Measurements from ENCODE around the gene FAIM2. TPM values are rescaled to one million over a fixed set of nuclear protein-coding genes. Genes with fewer than 3 reads are reported as not detected.

The FAIM2 gene
- total RNA-seq, 1 experiment from 2014 or later, result 0.22 TPM

DNA sequence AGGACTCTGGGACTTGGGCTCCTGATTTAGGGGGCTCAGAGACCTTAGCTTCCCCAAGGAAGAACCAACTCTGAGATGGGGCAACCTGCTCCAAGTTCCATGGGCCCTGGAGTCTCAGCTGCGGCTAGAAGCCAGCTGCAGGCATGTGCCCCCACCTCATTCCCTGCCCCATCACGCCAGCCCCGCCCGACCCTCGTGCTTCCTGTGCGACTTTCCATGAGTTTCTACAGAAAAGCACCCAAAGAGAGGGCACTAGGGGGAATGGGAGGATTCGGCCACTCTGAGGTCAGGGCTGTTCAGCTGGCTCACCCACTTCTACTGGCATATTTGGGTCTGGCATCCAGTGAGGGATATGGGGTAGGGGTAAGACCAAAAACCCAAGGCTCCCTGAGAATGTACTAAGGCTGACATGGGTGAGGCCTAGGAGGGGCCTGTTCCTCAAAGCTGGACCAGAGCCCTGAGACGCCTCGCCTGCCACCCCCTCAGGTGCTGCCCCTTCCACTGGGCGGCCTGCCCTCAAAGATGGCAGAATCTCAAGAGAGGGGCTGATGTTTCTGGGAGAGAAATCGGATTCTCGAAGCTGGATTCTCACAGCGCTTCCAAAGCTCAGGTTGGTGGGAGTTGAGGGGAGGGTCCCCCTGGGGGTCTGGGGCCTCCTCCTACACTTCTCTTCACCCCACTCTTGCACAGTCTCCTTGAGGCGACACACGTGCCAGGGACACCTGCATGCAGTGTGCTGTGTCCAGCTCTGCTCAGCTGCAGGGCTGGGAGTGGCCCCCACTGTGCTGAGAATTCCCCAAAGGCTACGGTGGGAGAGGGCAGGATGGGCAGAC, 22.1 kb downstream of the FAIM2 start:
- DNase-seq (ENCODE audit: low spot score) (no peak), ATAC-seq (no peak)
- Mint-ChIP-seq H3K36me3 (peaks cover 28% of the 10 kb centered on the region), H3K4me1 (peaks cover 36% of the 10 kb centered on the region), H3K27me3 (ENCODE audit: low read depth) (no peaks in the 10 kb centered on the region; the same call in 1 of the 2 replicates), H3K9me3 (peaks cover 33% of the 10 kb centered on the region), H3K4me3 (no peak overlapping the region), H3K27ac (no peak overlapping the region)
- TF ChIP-seq, protein P1, sequence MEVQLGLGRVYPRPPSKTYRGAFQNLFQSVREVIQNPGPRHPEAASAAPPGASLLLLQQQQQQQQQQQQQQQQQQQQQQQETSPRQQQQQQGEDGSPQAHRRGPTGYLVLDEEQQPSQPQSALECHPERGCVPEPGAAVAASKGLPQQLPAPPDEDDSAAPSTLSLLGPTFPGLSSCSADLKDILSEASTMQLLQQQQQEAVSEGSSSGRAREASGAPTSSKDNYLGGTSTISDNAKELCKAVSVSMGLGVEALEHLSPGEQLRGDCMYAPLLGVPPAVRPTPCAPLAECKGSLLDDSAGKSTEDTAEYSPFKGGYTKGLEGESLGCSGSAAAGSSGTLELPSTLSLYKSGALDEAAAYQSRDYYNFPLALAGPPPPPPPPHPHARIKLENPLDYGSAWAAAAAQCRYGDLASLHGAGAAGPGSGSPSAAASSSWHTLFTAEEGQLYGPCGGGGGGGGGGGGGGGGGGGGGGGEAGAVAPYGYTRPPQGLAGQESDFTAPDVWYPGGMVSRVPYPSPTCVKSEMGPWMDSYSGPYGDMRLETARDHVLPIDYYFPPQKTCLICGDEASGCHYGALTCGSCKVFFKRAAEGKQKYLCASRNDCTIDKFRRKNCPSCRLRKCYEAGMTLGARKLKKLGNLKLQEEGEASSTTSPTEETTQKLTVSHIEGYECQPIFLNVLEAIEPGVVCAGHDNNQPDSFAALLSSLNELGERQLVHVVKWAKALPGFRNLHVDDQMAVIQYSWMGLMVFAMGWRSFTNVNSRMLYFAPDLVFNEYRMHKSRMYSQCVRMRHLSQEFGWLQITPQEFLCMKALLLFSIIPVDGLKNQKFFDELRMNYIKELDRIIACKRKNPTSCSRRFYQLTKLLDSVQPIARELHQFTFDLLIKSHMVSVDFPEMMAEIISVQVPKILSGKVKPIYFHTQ (CRISPR knock-in tag; IDR thresholded peaks at IDR 0.05), result no peak
- TF ChIP-seq, protein P2, sequence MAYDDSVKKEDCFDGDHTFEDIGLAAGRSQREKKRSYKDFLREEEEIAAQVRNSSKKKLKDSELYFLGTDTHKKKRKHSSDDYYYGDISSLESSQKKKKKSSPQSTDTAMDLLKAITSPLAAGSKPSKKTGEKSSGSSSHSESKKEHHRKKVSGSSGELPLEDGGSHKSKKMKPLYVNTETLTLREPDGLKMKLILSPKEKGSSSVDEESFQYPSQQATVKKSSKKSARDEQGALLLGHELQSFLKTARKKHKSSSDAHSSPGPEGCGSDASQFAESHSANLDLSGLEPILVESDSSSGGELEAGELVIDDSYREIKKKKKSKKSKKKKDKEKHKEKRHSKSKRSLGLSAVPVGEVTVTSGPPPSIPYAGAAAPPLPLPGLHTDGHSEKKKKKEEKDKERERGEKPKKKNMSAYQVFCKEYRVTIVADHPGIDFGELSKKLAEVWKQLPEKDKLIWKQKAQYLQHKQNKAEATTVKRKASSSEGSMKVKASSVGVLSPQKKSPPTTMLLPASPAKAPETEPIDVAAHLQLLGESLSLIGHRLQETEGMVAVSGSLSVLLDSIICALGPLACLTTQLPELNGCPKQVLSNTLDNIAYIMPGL (CRISPR knock-in tag; IDR thresholded peaks at IDR 0.05), result no peak
- no peak for TF ChIP-seq SMAD3 (CRISPR knock-in tag; IDR thresholded peaks at IDR 0.05; ENCODE audit: borderline replicate concordance)
- no peak for TF ChIP-seq TEAD4 (CRISPR knock-in tag; IDR thresholded peaks at IDR 0.05)
- TF ChIP-seq, protein P3, sequence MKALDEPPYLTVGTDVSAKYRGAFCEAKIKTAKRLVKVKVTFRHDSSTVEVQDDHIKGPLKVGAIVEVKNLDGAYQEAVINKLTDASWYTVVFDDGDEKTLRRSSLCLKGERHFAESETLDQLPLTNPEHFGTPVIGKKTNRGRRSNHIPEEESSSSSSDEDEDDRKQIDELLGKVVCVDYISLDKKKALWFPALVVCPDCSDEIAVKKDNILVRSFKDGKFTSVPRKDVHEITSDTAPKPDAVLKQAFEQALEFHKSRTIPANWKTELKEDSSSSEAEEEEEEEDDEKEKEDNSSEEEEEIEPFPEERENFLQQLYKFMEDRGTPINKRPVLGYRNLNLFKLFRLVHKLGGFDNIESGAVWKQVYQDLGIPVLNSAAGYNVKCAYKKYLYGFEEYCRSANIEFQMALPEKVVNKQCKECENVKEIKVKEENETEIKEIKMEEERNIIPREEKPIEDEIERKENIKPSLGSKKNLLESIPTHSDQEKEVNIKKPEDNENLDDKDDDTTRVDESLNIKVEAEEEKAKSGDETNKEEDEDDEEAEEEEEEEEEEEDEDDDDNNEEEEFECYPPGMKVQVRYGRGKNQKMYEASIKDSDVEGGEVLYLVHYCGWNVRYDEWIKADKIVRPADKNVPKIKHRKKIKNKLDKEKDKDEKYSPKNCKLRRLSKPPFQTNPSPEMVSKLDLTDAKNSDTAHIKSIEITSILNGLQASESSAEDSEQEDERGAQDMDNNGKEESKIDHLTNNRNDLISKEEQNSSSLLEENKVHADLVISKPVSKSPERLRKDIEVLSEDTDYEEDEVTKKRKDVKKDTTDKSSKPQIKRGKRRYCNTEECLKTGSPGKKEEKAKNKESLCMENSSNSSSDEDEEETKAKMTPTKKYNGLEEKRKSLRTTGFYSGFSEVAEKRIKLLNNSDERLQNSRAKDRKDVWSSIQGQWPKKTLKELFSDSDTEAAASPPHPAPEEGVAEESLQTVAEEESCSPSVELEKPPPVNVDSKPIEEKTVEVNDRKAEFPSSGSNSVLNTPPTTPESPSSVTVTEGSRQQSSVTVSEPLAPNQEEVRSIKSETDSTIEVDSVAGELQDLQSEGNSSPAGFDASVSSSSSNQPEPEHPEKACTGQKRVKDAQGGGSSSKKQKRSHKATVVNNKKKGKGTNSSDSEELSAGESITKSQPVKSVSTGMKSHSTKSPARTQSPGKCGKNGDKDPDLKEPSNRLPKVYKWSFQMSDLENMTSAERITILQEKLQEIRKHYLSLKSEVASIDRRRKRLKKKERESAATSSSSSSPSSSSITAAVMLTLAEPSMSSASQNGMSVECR (CRISPR knock-in tag; IDR thresholded peaks at IDR 0.05; ENCODE audit: borderline replicate concordance), result no peak
- TF ChIP-seq ESRRA (CRISPR knock-in tag; IDR thresholded peaks at IDR 0.05; ENCODE audit: borderline replicate concordance), result no peak
- TF ChIP-seq RORB (CRISPR knock-in tag; IDR thresholded peaks at IDR 0.05), result no peak
- TF ChIP-seq ELF4 (CRISPR knock-in tag; IDR thresholded peaks at IDR 0.05; ENCODE audit: low read depth), result no peak
- TF ChIP-seq NFE2L1 (CRISPR knock-in tag; IDR thresholded peaks at IDR 0.05), result no peak
- TF ChIP-seq FOXK1 (CRISPR knock-in tag; IDR thresholded peaks at IDR 0.05), result no peak
- TF ChIP-seq RELA (CRISPR knock-in tag; IDR thresholded peaks at IDR 0.05; ENCODE audit: borderline replicate concordance), result no peak
- no peak for TF ChIP-seq ZNF121 (CRISPR knock-in tag; IDR thresholded peaks at IDR 0.05)
- TF ChIP-seq, protein P4, sequence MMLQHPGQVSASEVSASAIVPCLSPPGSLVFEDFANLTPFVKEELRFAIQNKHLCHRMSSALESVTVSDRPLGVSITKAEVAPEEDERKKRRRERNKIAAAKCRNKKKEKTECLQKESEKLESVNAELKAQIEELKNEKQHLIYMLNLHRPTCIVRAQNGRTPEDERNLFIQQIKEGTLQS (CRISPR knock-in tag; conservative IDR thresholded peaks at IDR 0.05), result no peak
- no peak for TF ChIP-seq TEAD1 (CRISPR knock-in tag; IDR thresholded peaks at IDR 0.05)
- POLR2A ChIA-PET, result no interaction called here
- CTCF ChIA-PET, result interaction anchor here (0.9 to 3.8 kb wide), 5 partner anchors 14 to 85 kb away, joined by 3 to 29 read pairs (median 9); no protein-coding TSS in a partner anchor

DNA sequence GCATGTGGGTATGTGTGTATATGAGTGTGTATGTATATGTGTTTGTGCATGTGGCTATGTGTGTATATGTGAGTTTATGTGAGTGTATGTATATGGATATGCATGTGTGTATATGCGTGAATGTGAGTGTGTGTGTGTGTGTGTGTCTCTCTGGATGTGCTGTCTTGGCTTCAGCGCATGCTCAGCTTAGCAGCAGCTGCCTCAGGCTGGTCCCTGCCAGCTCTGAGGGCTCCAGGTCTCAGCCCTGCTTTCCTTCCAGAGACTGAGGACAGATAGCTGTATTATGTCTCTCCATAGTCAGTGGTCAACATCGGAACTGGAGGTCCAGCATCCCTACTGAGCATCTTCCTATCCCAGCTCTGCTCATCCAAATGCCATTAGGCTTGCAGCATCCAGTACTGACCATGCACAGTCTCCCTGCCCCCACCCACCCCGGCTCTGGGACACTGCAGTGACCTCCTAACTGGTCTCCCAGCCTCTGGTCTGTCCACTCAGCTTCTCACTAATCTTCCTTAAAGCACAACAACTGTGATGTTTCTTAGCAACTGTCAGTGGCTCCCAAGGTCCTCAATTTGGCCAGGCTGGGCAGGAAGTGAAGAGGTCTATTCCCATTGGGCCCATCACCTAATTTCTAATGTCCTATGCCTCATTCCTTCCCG, 22.8 kb downstream of the FAIM2 start:
- peaks cover 33% of the 10 kb centered on the region for H3K9me3 Mint-ChIP-seq
- ATAC-seq (no peak), DNase-seq (ENCODE audit: low spot score) (no peak)
- H3K27ac Mint-ChIP-seq, result no peak overlapping the region
- H3K4me1 Mint-ChIP-seq, result peaks cover 34% of the 10 kb centered on the region
- CTCF ChIA-PET, result interaction anchor here (0.9 to 3.8 kb wide), 3 partner anchors 13 to 84 kb away, joined by 3 to 29 read pairs (median 8); no protein-coding TSS in a partner anchor
- no peak overlapping the region for H3K4me3 Mint-ChIP-seq
- H3K27me3 Mint-ChIP-seq (ENCODE audit: low read depth), result no peaks in the 10 kb centered on the region; the same call in 1 of the 2 replicates
- H3K36me3 Mint-ChIP-seq, result peaks cover 28% of the 10 kb centered on the region
- POLR2A ChIA-PET, result no interaction called here
- no peak for TF ChIP-seq KAT7 (CRISPR knock-in tag; IDR thresholded peaks at IDR 0.05; ENCODE audit: borderline replicate concordance)
- TF ChIP-seq NFYB (CRISPR knock-in tag; conservative IDR thresholded peaks at IDR 0.05; ENCODE audit: low read depth), result no peak
- TF ChIP-seq, protein P4 (CRISPR knock-in tag; conservative IDR thresholded peaks at IDR 0.05), result no peak
- no peak for TF ChIP-seq SP1 (CRISPR knock-in tag; conservative IDR thresholded peaks at IDR 0.05)
- no peak for TF ChIP-seq CREM (CRISPR knock-in tag; IDR thresholded peaks at IDR 0.05)
- no peak for TF ChIP-seq CREB1 (CRISPR knock-in tag; IDR thresholded peaks at IDR 0.05)
- TF ChIP-seq, protein P2 (CRISPR knock-in tag; IDR thresholded peaks at IDR 0.05), result no peak
- TF ChIP-seq ZNF512 (CRISPR knock-in tag; IDR thresholded peaks at IDR 0.05; ENCODE audit: borderline replicate concordance), result no peak
